Measurements from ENCODE around the gene JADE3.
"Not testable (repeated sequence)": the region's sequence is repeated elsewhere in the genome, so short reads cannot be mapped to it uniquely, and the experiment has no call there.

JADE3 gene

DNA sequence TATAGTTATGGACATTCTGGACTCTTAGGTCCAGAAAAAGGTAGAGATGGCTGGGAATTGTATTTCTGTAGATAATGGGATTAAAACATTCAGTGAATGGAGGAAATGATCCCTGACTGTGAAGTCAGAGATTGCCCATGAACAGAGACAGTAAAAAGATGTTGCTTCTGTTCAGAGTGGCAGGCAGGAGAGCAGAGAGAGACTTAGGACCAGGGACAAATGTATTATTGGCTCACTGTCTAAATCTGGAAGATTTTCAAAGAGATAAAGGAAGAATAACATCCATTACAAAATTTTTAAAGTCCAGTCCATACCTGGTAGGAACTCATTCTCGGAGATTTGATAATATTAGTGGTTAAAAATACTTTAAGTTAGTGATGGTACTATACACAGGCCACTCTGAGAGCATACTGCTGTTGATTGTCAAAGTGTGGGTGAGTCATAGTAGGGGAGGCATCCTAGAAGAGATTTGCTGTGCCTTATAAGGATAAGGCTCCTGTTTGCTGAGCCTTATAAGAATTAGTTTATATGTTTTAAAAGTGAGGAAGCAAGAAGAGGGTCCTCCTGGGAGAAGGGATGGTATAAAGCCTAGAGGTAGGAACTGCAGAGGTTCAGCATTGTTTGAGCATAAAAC, 53.0 kb downstream of the JADE3 start:
- TF ChIP-seq, protein P1, sequence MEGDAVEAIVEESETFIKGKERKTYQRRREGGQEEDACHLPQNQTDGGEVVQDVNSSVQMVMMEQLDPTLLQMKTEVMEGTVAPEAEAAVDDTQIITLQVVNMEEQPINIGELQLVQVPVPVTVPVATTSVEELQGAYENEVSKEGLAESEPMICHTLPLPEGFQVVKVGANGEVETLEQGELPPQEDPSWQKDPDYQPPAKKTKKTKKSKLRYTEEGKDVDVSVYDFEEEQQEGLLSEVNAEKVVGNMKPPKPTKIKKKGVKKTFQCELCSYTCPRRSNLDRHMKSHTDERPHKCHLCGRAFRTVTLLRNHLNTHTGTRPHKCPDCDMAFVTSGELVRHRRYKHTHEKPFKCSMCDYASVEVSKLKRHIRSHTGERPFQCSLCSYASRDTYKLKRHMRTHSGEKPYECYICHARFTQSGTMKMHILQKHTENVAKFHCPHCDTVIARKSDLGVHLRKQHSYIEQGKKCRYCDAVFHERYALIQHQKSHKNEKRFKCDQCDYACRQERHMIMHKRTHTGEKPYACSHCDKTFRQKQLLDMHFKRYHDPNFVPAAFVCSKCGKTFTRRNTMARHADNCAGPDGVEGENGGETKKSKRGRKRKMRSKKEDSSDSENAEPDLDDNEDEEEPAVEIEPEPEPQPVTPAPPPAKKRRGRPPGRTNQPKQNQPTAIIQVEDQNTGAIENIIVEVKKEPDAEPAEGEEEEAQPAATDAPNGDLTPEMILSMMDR (IDR thresholded peaks at IDR 0.05; ENCODE audit: insufficient read depth, low read depth, low read length, missing control alignments), result no peak
- H3K4me3 ChIP-seq (ENCODE audit: low read length), result no peak overlapping the region
- DNase-seq (ENCODE audit: low read depth), result peak; percentile 52

DNA sequence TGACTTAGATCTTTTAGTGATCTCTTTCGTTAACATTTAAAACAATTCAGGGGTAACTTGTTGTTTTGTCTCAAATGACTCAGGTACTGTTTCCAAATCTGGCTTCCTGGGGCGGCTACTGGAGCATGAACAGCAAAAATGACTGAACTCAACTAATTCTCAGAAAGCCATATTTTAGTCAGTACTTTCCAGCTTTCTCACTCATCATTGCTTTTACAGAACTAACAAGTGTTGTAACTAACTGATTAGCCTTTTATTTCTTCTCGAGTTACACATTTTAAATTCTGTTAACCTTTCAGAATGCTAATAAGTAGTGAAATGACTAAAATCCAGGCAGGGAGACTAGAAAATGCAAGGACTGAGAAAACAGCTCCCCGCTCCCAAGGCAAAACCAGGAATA, 55.3 kb downstream of the JADE3 start:
- H3K4me3 ChIP-seq (ENCODE audit: low read length), result no peak overlapping the region
- DNase-seq (ENCODE audit: low read depth), result peak; percentile 25
- TF ChIP-seq, protein P1 (IDR thresholded peaks at IDR 0.05; ENCODE audit: insufficient read depth, low read depth, low read length, missing control alignments), result no peak

- not testable (repeated sequence) for DNase-seq (ENCODE audit: low read depth); H3K4me3 ChIP-seq (ENCODE audit: low read length)
Measured at GRCh38 chrX:46977046-46977445, 64.8 kb downstream of the JADE3 start.

DNA sequence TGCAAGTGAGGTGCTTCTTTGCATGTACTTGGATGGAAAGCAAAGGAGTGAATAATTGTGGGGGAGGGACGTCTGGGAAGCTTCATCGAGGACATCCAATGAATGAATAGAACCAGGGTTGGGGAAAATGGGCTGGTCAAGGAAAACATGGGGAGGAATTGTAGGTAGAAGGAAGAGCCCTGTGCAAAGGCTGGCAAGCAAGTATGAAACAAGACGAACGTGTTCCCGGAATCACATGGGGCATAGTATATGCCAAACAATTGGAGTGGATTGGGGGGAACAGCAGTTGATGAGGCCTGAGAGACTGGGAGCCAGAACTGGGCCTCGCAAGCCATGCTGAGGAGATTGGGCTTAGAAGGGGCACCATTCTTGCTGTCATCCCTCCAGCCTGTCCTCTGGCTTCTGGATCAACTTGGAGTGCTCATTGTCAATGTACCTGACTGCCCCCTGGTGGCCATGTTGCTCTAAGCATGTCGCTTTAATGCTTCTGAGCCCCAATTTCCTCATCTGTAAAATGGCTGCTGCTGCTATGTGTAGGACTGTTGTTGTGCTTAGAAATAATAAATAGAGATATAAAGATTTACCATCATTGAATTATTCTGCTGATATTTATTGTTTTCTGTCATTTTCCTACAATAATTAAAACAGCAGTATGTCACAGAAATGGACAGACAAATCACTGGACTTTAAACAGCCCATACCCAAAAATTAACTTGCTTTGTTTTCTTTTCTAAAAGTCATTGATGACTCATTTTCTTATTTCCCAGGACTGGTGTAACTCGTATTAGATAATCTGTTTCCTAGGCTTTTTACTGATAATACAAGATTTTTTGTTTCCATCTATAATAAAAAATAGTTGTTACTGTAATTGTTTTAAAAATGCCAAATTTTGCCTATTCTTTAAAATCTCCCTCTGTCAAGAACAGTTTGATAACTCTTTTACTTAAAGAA, 66.4 kb downstream of the JADE3 start:
- peak; percentile 80 for DNase-seq (ENCODE audit: low read depth)
- H3K4me3 ChIP-seq (ENCODE audit: low read length), result no peak overlapping the region
- TF ChIP-seq, protein P1 (IDR thresholded peaks at IDR 0.05; ENCODE audit: insufficient read depth, low read depth, low read length, missing control alignments), result peak; percentile 62

- no peak overlapping the region for H3K4me3 ChIP-seq (ENCODE audit: low read length)
- TF ChIP-seq, protein P1 (IDR thresholded peaks at IDR 0.05; ENCODE audit: insufficient read depth, low read depth, low read length, missing control alignments), result no peak
- DNase-seq (ENCODE audit: low read depth), result no peak
Measured at GRCh38 chrX:46984705-46985104, 72.5 kb downstream of the JADE3 start.

DNA sequence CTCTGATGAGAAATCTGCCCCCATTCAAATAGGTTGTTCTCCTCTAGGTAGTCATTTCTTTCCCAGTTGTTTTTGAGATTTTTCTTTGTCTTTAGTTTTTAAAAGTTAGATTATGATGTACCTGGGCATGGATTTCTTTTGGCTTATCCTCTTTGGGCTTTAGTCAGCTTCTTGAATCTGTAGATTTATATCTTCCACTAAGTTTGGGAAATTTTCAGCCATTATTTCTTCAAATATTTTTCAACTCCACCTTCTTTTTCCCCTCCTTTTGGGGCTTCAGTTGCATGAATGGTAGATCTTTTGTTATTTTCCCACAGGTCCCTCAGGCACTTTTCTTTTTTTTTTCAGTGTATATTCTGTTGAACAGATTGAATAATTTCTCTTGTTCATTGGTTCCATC, 77.3 kb downstream of the JADE3 start:
- H3K4me3 ChIP-seq (ENCODE audit: low read length), result no peak overlapping the region
- no peak for DNase-seq (ENCODE audit: low read depth)
- TF ChIP-seq, protein P1 (IDR thresholded peaks at IDR 0.05; ENCODE audit: insufficient read depth, low read depth, low read length, missing control alignments), result no peak

DNA sequence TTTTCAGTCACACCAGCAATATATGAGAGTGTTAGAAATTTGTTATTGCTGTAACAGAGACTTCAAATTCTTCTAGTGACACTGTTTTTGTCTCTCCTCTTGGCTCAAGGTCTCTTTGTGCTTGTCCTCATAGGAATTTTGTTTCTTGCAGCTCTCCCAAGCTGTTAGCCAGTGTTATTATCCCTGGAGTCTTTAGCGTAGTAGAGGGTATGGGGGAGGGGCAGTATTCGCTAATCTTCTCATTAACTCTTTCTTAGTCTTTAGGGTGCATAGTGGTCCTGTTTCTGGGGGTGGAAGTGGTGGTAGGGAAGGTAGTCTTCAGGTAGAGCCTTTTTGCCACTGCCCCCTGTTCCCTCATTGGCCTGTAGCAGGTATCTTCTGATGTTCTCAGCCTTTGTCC, 79.4 kb downstream of the JADE3 start:
- TF ChIP-seq, protein P1 (IDR thresholded peaks at IDR 0.05; ENCODE audit: insufficient read depth, low read depth, low read length, missing control alignments), result no peak
- H3K4me3 ChIP-seq (ENCODE audit: low read length), result no peak overlapping the region
- DNase-seq (ENCODE audit: low read depth), result no peak

All from epithelial cell of esophagus (primary cell).